SK-N-SH (cell line): Measurements from ENCODE around the gene MFAP1. TPM values are rescaled to one million over a fixed set of nuclear protein-coding genes. Genes with fewer than 3 reads are reported as not detected.
"Not testable (repeated sequence)": the region's sequence is repeated elsewhere in the genome, so short reads cannot be mapped to it uniquely, and the experiment has no call there.

Source experiments
- CTCF ChIA-PET: fragments of 300-600, 350-600 bp; formaldehyde crosslinking; extraction: SDS; loops from one replicate; lab custom pipeline; 2021; lab: Yijun Ruan, JAX
- POLR2A ChIA-PET: fragments of 350-600 bp; sonication (Branson Sonifier 250); formaldehyde crosslinking; extraction: SDS; loops from one replicate; lab custom pipeline; 2020; ENCODE audit warnings: antibody characterized with exemption, inconsistent platforms; lab: Yijun Ruan, JAX
- DNase-seq: peaks from one replicate; pipeline ENCODE4 v3.0.0; 2012
- H2AFZ ChIP-seq: fragments of 200-600 bp; sonication (generic); 2 replicates; pipeline ENCODE4 v1.8.1; 2016; ENCODE audit warnings: antibody characterized with exemption, mild to moderate bottlenecking, low read depth
- H3F3A ChIP-seq: fragments of 200-600 bp; sonication (generic); replicated peaks from 2 replicates; pipeline ENCODE3; 2016; ENCODE audit warnings: antibody characterized with exemption, mild to moderate bottlenecking; ENCODE audit not compliant: insufficient read depth
- H3K27ac ChIP-seq, 2 experiments: fragments of 200-500 bp in 1 of 2; fragments of 200-600 bp in 1 of 2; sonication (Bioruptor generic) in 1 of 2; sonication (generic), shearing (Covaris generic) in 1 of 2; 2 replicates each; pipeline versions ENCODE4 v1.5.1 to v1.6.1; 2014 to 2016; ENCODE audit warnings: low read depth in 2 of 2, inconsistent platforms in 1 of 2, low read length in 1 of 2, mild to moderate bottlenecking in 1 of 2, mixed read lengths in 1 of 2
- H3K27me3 ChIP-seq: fragments of 200-600 bp; sonication (generic), shearing (Covaris generic); 2 replicates; pipeline ENCODE4 v1.6.1; 2016; ENCODE audit warnings: mixed run types; ENCODE audit not compliant: insufficient read depth
- H3K36me3 ChIP-seq, 2 experiments: fragments of 200-500 bp in 1 of 2; fragments of 200-600 bp in 1 of 2; sonication (Bioruptor generic) in 1 of 2; sonication (generic) in 1 of 2; replicated peaks in 1 of 2; 2 replicates each; pipeline versions ENCODE3 to v1.5.1; 2014 to 2016; ENCODE audit warnings: low read length in 1 of 2, mild to moderate bottlenecking in 1 of 2; ENCODE audit not compliant: insufficient read depth in 2 of 2, control insufficient read depth in 1 of 2
- H3K4me1 ChIP-seq, 2 experiments: fragments of 200-500 bp in 1 of 2; fragments of 200-600 bp in 1 of 2; sonication (Bioruptor generic) in 1 of 2; sonication (generic), shearing (Covaris generic) in 1 of 2; 2 replicates each; pipeline versions ENCODE4 v1.5.1 to v1.6.1; 2014 to 2016; ENCODE audit warnings: low read depth in 1 of 2, low read length in 1 of 2, mixed run types in 1 of 2; ENCODE audit not compliant: insufficient read depth in 2 of 2, control insufficient read depth in 1 of 2
- H3K4me2 ChIP-seq: fragments of 200-600 bp; sonication (generic), shearing (Covaris generic); 2 replicates; pipeline ENCODE4 v1.6.1; 2017; ENCODE audit warnings: mixed run types
- H3K4me3 ChIP-seq, 2 experiments: fragments of 200-500 bp in 1 of 2; fragments of 200-600 bp in 1 of 2; sonication (Bioruptor generic) in 1 of 2; sonication (generic), shearing (Covaris generic) in 1 of 2; 2 replicates each; pipeline versions ENCODE4 v1.5.1 to v1.8.1; 2014 to 2016; ENCODE audit warnings: low read depth in 2 of 2, inconsistent platforms in 1 of 2, low read length in 1 of 2, mild to moderate bottlenecking in 1 of 2, mixed read lengths in 1 of 2, moderate library complexity in 1 of 2
- H3K79me2 ChIP-seq: fragments of 200-600 bp; sonication (generic); 2 replicates; pipeline ENCODE4 v1.8.1; 2017; ENCODE audit warnings: mild to moderate bottlenecking; ENCODE audit not compliant: insufficient read depth
- H3K9ac ChIP-seq: fragments of 200-600 bp; sonication (generic); 2 replicates; pipeline ENCODE4 v1.6.1; 2017; ENCODE audit warnings: mixed run types
- H3K9me2 ChIP-seq: fragments of 200-600 bp; sonication (generic); 2 replicates; pipeline ENCODE4 v1.6.1; 2017; ENCODE audit warnings: mixed run types
- H3K9me3 ChIP-seq: fragments of 200-600 bp; sonication (generic); 2 replicates; pipeline ENCODE4 v1.6.1; 2017; ENCODE audit warnings: mixed run types, mild to moderate bottlenecking, moderate library complexity
- H4K20me1 ChIP-seq: fragments of 200-600 bp; sonication (generic); 2 replicates; pipeline ENCODE4 v1.6.1; 2017; ENCODE audit warnings: mild to moderate bottlenecking, mixed run types; ENCODE audit not compliant: insufficient read depth
- WGBS: methylation state at CpG from one replicate; pipeline ENCODE4 v1.1.6; 2017; ENCODE audit warnings: low lambda C conversion rate; 5-methylcytosine and 5-hydroxymethylcytosine counted together
- polyA plus RNA-seq, 3 experiments: library from polyadenylated mRNA; depleted of rRNA; stranded (reverse); fragments of >200 nt; gene quantifications; 2 replicates each; pipeline ENCODE4 v1.2.3, GENCODE V29; 2012

The MFAP1 gene
- polyA plus RNA-seq, 1 of the 3 experiments (the other 2 are of a cell fraction), result 16.5 TPM

DNA sequence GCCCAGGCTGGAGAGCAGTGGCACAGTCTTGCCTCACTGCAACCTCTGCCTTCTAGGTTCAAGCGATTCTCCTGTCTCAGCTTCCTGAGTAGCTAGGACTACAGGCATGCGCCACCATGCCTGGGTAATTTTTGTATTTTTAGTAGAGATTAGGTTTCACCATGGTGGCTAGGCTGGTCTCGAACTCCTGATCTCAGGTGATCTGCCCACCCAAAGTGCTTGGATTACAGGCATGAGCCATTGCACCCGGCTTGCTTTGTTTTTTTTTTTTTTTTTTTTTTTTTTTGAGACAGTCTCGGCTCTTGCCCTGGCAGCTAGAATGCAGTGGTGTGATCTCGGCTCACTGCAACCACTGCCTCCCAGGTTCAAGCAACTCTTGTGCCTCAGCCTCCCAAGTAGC lies 8.0 kb upstream of the MFAP1 start:
- H3K4me1 ChIP-seq, H4K20me1 ChIP-seq, H3K9ac ChIP-seq, H3K9me2 ChIP-seq, POLR2A ChIA-PET, H3K9me3 ChIP-seq, H3K4me3 ChIP-seq, H3K36me3 ChIP-seq, H3K4me2 ChIP-seq, H3K27me3 ChIP-seq, H3K27ac ChIP-seq, H2AFZ ChIP-seq, DNase-seq: not testable (repeated sequence)
- WGBS, result 100% methylated on average over 6 of the region's 6 CpGs
- Histone ChIP-seq H3F3A (peaks cover 18% of the 10 kb centered on the region), H3K79me2 (peaks cover 48% of the 10 kb centered on the region)
- CTCF ChIA-PET, result interaction anchor here (1.1 kb wide), 1 partner anchor 69 kb away, joined by 3 read pairs; no protein-coding TSS in a partner anchor

- H3K9me3 ChIP-seq, H3K27me3 ChIP-seq, DNase-seq, POLR2A ChIA-PET, H2AFZ ChIP-seq, H3K4me3 ChIP-seq, H3K36me3 ChIP-seq, H3K27ac ChIP-seq, CTCF ChIA-PET, H3K4me1 ChIP-seq, H4K20me1 ChIP-seq, H3K9me2 ChIP-seq, H3K9ac ChIP-seq, H3K4me2 ChIP-seq: not testable (repeated sequence)
- 97% methylated on average over 14 of the region's 14 CpGs for WGBS
- Histone ChIP-seq H3F3A (peaks cover 19% of the 10 kb centered on the region), H3K79me2 (peaks cover 57% of the 10 kb centered on the region)
Measured at GRCh38 chr15:43831519-43832052, 7.1 kb upstream of the MFAP1 start.

- POLR2A ChIA-PET, result not testable (repeated sequence)
Measured at GRCh38 chr15:43830691-43831275, 6.3 kb upstream of the MFAP1 start.

GRCh38 chr15:43829951-43830540 lies 5.6 kb upstream of the MFAP1 start:
- 98% methylated on average over 9 of the region's 9 CpGs for WGBS
- H4K20me1 ChIP-seq, H3K4me3 ChIP-seq, H3K9ac ChIP-seq, H2AFZ ChIP-seq, H3K27ac ChIP-seq, H3K36me3 ChIP-seq, POLR2A ChIA-PET, H3K9me2 ChIP-seq, H3K27me3 ChIP-seq, H3K9me3 ChIP-seq, DNase-seq, H3K4me2 ChIP-seq, H3K4me1 ChIP-seq: not testable (repeated sequence)
- peaks cover 12% of the 10 kb centered on the region for H3F3A ChIP-seq
- CTCF ChIA-PET, result interaction anchor here (1.0 kb wide), 1 partner anchor 25 kb away, joined by 3 read pairs; no protein-coding TSS in a partner anchor
- H3K79me2 ChIP-seq, result peaks cover 63% of the 10 kb centered on the region

More at GRCh38 chr15:43830691-43831275, 6.3 kb upstream of the MFAP1 start:
- 94% methylated on average over 9 of the region's 9 CpGs for WGBS
- not testable (repeated sequence) for H4K20me1 ChIP-seq, H2AFZ ChIP-seq, H3K9me2 ChIP-seq, H3K36me3 ChIP-seq, H3K27ac ChIP-seq, H3K9me3 ChIP-seq, DNase-seq, H3K27me3 ChIP-seq, H3K9ac ChIP-seq, H3K4me2 ChIP-seq, H3K4me3 ChIP-seq, H3K4me1 ChIP-seq
- CTCF ChIA-PET, result interaction anchor here (1.0 kb wide), 1 partner anchor 26 kb away, joined by 3 read pairs; no protein-coding TSS in a partner anchor
- Histone ChIP-seq H3F3A (peaks cover 11% of the 10 kb centered on the region), H3K79me2 (peaks cover 63% of the 10 kb centered on the region)
